Astrocyte (in vitro differentiated cells and primary cell): ENCODE results near the gene PSMD14. TPM values are rescaled to one million over a fixed set of nuclear protein-coding genes. Genes with fewer than 3 reads are reported as not detected.

Experiments used
- DNase-seq: peaks from one replicate; pipeline ENCODE4 v3.0.0-alpha.2; 2010; ENCODE audit warnings: low read depth
- FAIRE-seq: peaks from 2 replicates; lab custom pipeline; 2011; peaks lifted over from hg19 to GRCh38; lab: Jason Lieb, UNC
- H2AFZ ChIP-seq: 2 replicates; pipeline ENCODE4 v1.6.0; 2012; ENCODE audit warnings: low read depth, low read length, inconsistent platforms
- H3K27ac ChIP-seq: 2 replicates; pipeline ENCODE4 v1.5.1; 2011; ENCODE audit warnings: low read depth, low read length, inconsistent platforms
- H3K27me3 ChIP-seq: 2 replicates; pipeline ENCODE4 v1.6.0; 2011; ENCODE audit warnings: low read length, inconsistent platforms; ENCODE audit not compliant: insufficient read depth
- H3K36me3 ChIP-seq: 2 replicates; pipeline ENCODE4 v1.5.1; 2011; ENCODE audit warnings: low read length, inconsistent platforms; ENCODE audit not compliant: insufficient read depth
- H3K4me1 ChIP-seq: 2 replicates; pipeline ENCODE4 v1.5.1; 2011; ENCODE audit warnings: low read length, inconsistent platforms; ENCODE audit not compliant: insufficient read depth
- H3K4me2 ChIP-seq: 2 replicates; pipeline ENCODE4 v1.6.0; 2012; ENCODE audit warnings: low read length, inconsistent platforms
- H3K4me3 ChIP-seq: 2 replicates; pipeline ENCODE4 v1.5.1; 2011; ENCODE audit warnings: low read depth, mild to moderate bottlenecking, low read length, inconsistent platforms; ENCODE audit not compliant: insufficient read depth
- H3K79me2 ChIP-seq: 2 replicates; pipeline ENCODE4 v1.6.0; 2012; ENCODE audit warnings: mild to moderate bottlenecking, low read length, inconsistent platforms; ENCODE audit not compliant: insufficient read depth
- H3K9ac ChIP-seq: 2 replicates; pipeline ENCODE4 v1.6.0; 2012; ENCODE audit warnings: mild to moderate bottlenecking, low read length, inconsistent platforms
- H3K9me3 ChIP-seq: 2 replicates; pipeline ENCODE4 v1.5.1; 2012; ENCODE audit warnings: low read depth, mild to moderate bottlenecking, low read length, inconsistent platforms; ENCODE audit not compliant: insufficient read depth
- H4K20me1 ChIP-seq: 2 replicates; pipeline ENCODE4 v1.6.0; 2012; ENCODE audit warnings: low read length, inconsistent platforms; ENCODE audit not compliant: insufficient read depth
- H3K27ac Mint-ChIP-seq: one replicate; pipeline ENCODE4 v1.8.0; 2021; ENCODE audit warnings: mild to moderate bottlenecking, mixed read lengths; ENCODE audit not compliant: unreplicated experiment
- H3K27me3 Mint-ChIP-seq: one replicate; pipeline ENCODE4 v1.8.0; 2021; ENCODE audit warnings: low read depth, mixed read lengths; ENCODE audit not compliant: unreplicated experiment
- H3K36me3 Mint-ChIP-seq: one replicate; pipeline ENCODE4 v1.8.0; 2021; ENCODE audit warnings: low read depth, mixed read lengths; ENCODE audit not compliant: unreplicated experiment
- H3K4me1 Mint-ChIP-seq: one replicate; pipeline ENCODE4 v1.8.0; 2021; ENCODE audit warnings: low read depth, mixed read lengths; ENCODE audit not compliant: unreplicated experiment
- H3K4me3 Mint-ChIP-seq: one replicate; pipeline ENCODE4 v1.8.0; 2021; ENCODE audit warnings: mild to moderate bottlenecking, moderate library complexity, mixed read lengths; ENCODE audit not compliant: unreplicated experiment
- H3K9me3 Mint-ChIP-seq: one replicate; pipeline ENCODE4 v1.8.0; 2021; ENCODE audit warnings: mild to moderate bottlenecking, mixed read lengths; ENCODE audit not compliant: unreplicated experiment
- CTCF ChIP-seq: IDR thresholded peaks from 2 replicates; pipeline ENCODE4 v1.5.1; 2011; ENCODE audit warnings: low read depth, mild to moderate bottlenecking, inconsistent platforms, low read length, moderate library complexity; ENCODE audit not compliant: insufficient read depth
- EZH2 ChIP-seq: IDR thresholded peaks from 2 replicates; pipeline ENCODE4 v1.6.1; 2012; ENCODE audit warnings: mild to moderate bottlenecking, low read length, inconsistent platforms; ENCODE audit not compliant: insufficient read depth
- total RNA-seq: library from RNA; stranded (reverse); gene quantifications from 2 replicates; pipeline ENCODE4 v1.2.1, GENCODE V29; 2021

PSMD14 gene
- total RNA-seq, 1 donor from 2014 or later: 86.0 TPM

GRCh38 chr2:161367675-161368074 lies 59.5 kb downstream of the PSMD14 start:
- Mint-ChIP-seq H3K4me3 (no peak overlapping the region), H3K27ac (no peak overlapping the region), H3K36me3 (peaks cover 12% of the 10 kb centered on the region), H3K9me3 (peaks cover 9% of the 10 kb centered on the region), H3K27me3 (no peaks in the 10 kb centered on the region), H3K4me1 (peaks cover 12% of the 10 kb centered on the region)
- FAIRE-seq (no peak), DNase-seq (no peak)
- H3K79me2 ChIP-seq: peaks cover 47% of the 10 kb centered on the region
- H3K4me1 ChIP-seq: no peaks in the 10 kb centered on the region
- TF ChIP-seq CTCF (no peak), EZH2 (no peak)
- no peaks in the 10 kb centered on the region for H3K9me3 ChIP-seq
- H3K4me3 ChIP-seq: no peak overlapping the region
- H2AFZ ChIP-seq: no peak overlapping the region
- H3K27me3 ChIP-seq: no peaks in the 10 kb centered on the region
- no peak overlapping the region for H3K27ac ChIP-seq
- no peak overlapping the region for H3K9ac ChIP-seq
- peaks cover 30% of the 10 kb centered on the region for H4K20me1 ChIP-seq
- peaks cover 14% of the 10 kb centered on the region for H3K36me3 ChIP-seq
- no peak overlapping the region for H3K4me2 ChIP-seq

- Mint-ChIP-seq H3K27me3 (no peaks in the 10 kb centered on the region), H3K9me3 (peaks cover 2% of the 10 kb centered on the region), H3K4me3 (no peak overlapping the region), H3K36me3 (peaks cover 2% of the 10 kb centered on the region), H3K4me1 (peaks cover 15% of the 10 kb centered on the region), H3K27ac (no peak overlapping the region)
- no peaks in the 10 kb centered on the region for H3K9me3 ChIP-seq
- H3K27ac ChIP-seq: no peak overlapping the region
- peaks cover 3% of the 10 kb centered on the region for H3K4me1 ChIP-seq
- FAIRE-seq (no peak), DNase-seq (no peak)
- peaks cover 31% of the 10 kb centered on the region for H3K79me2 ChIP-seq
- H2AFZ ChIP-seq: no peak overlapping the region
- H3K4me3 ChIP-seq: no peak overlapping the region
- H3K4me2 ChIP-seq: no peak overlapping the region
- TF ChIP-seq CTCF (no peak), EZH2 (no peak)
- H4K20me1 ChIP-seq: peaks cover 17% of the 10 kb centered on the region
- no peak overlapping the region for H3K9ac ChIP-seq
- peaks cover 14% of the 10 kb centered on the region for H3K36me3 ChIP-seq
- no peaks in the 10 kb centered on the region for H3K27me3 ChIP-seq
These were observed 61.1 kb downstream of the PSMD14 start for GRCh38 chr2:161369311-161369710.

- H3K27ac Mint-ChIP-seq: no peak overlapping the region
- Histone ChIP-seq H3K79me2 (peaks cover 16% of the 10 kb centered on the region), H2AFZ (no peak overlapping the region), H3K4me2 (no peak overlapping the region), H3K27me3 (no peaks in the 10 kb centered on the region), H3K9me3 (no peaks in the 10 kb centered on the region), H3K27ac (no peak overlapping the region), H3K9ac (no peak overlapping the region), H3K36me3 (peaks cover 14% of the 10 kb centered on the region), H3K4me1 (peaks cover 3% of the 10 kb centered on the region), H3K4me3 (no peak overlapping the region), H4K20me1 (peaks cover 6% of the 10 kb centered on the region)
- no peaks in the 10 kb centered on the region for H3K36me3 Mint-ChIP-seq
- no peak overlapping the region for H3K4me3 Mint-ChIP-seq
- DNase-seq (no peak), FAIRE-seq (no peak)
- no peaks in the 10 kb centered on the region for H3K27me3 Mint-ChIP-seq
- TF ChIP-seq CTCF (no peak), EZH2 (no peak)
- H3K4me1 Mint-ChIP-seq: peaks cover 17% of the 10 kb centered on the region
- H3K9me3 Mint-ChIP-seq: no peaks in the 10 kb centered on the region
These were observed 62.8 kb downstream of the PSMD14 start for GRCh38 chr2:161370981-161371380.
